Fibroblast of lung (primary cell): ENCODE data around the gene RXRA. TPM values are rescaled to one million over a fixed set of nuclear protein-coding genes. Genes with fewer than 3 reads are reported as not detected.

ENCODE experiments used
- DNase-seq, 2 donors: peaks; one replicate each; pipeline versions ENCODE4 v3.0.0 to v3.0.0-alpha.2; 2010; ENCODE audit warnings: low read depth in 2 of 2
- H2AFZ ChIP-seq: 2 replicates; pipeline ENCODE4 v1.5.1; 2012; ENCODE audit warnings: low read length, control low read depth, inconsistent platforms
- H3K27ac ChIP-seq: 2 replicates; pipeline ENCODE4 v1.5.1; 2011; ENCODE audit warnings: low read length, control low read depth; ENCODE audit not compliant: insufficient read depth
- H3K27me3 ChIP-seq: 2 replicates; pipeline ENCODE4 v1.5.1; 2011; ENCODE audit warnings: mild to moderate bottlenecking, low read length; ENCODE audit not compliant: control insufficient read depth, insufficient read depth
- H3K36me3 ChIP-seq: 2 replicates; pipeline ENCODE4 v1.5.1; 2011; ENCODE audit warnings: low read length; ENCODE audit not compliant: control insufficient read depth, insufficient read depth
- H3K4me1 ChIP-seq: 2 replicates; pipeline ENCODE4 v1.5.1; 2011; ENCODE audit warnings: low read length; ENCODE audit not compliant: control insufficient read depth, insufficient read depth; ENCODE audit errors: extremely low read depth
- H3K4me2 ChIP-seq: 2 replicates; pipeline ENCODE4 v1.5.1; 2011; ENCODE audit warnings: low read length, control low read depth; ENCODE audit not compliant: insufficient read depth; ENCODE audit errors: extremely low read depth
- H3K4me3 ChIP-seq, 4 experiments: fragments of 200-600 bp in 1 of 4; sonication (generic) in 1 of 4; replicated peaks in 1 of 4; 2 replicates each; pipeline ENCODE4 v1.5.1; 2011 to 2016; ENCODE audit warnings: low read length in 4 of 4, low read depth in 3 of 4, mild to moderate bottlenecking in 3 of 4, control low read depth in 2 of 4, inconsistent platforms in 1 of 4, mixed read lengths in 1 of 4; ENCODE audit not compliant: insufficient read depth in 1 of 4; ENCODE audit errors: control extremely low read depth in 1 of 4
- H3K79me2 ChIP-seq: 2 replicates; pipeline ENCODE4 v1.5.1; 2012; ENCODE audit warnings: mild to moderate bottlenecking, low read length, inconsistent platforms; ENCODE audit not compliant: control insufficient read depth, insufficient read depth
- H3K9ac ChIP-seq: 2 replicates; pipeline ENCODE4 v1.5.1; 2011; ENCODE audit warnings: mild to moderate bottlenecking, low read length, control low read depth; ENCODE audit not compliant: insufficient read depth
- H3K9me3 ChIP-seq: 2 replicates; pipeline ENCODE4 v1.5.1; 2012; ENCODE audit warnings: low read depth, low read length; ENCODE audit not compliant: control insufficient read depth, insufficient read depth
- H4K20me1 ChIP-seq: 2 replicates; pipeline ENCODE4 v1.5.1; 2011; ENCODE audit warnings: low read length; ENCODE audit not compliant: control insufficient read depth, insufficient read depth; ENCODE audit errors: extremely low read depth
- EZH2 ChIP-seq: IDR thresholded peaks from 2 replicates; pipeline ENCODE4 v1.5.1; 2012; ENCODE audit warnings: low read length, control low read depth, mild to moderate bottlenecking; ENCODE audit errors: missing control alignments
- polyA plus RNA-seq, 2 donors: library from polyadenylated mRNA; depleted of rRNA in 1 of 2; stranded (reverse) in 1 of 2; unstranded in 1 of 2; fragments of >200 nt; gene quantifications; 2 replicates each; pipeline ENCODE4 v1.2.1, GENCODE V29; 2011 to 2012; ENCODE audit warnings: missing spikeins in 1 of 2
- total RNA-seq: library from RNA; depleted of rRNA; stranded (reverse); fragments of >200 nt; gene quantifications from 2 replicates; pipeline ENCODE4 v1.2.1, GENCODE V29; 2014
- TF ChIP-seq, protein P1 (sequence below), 2 donors: IDR thresholded peaks in 1 of 2; conservative IDR thresholded peaks in 1 of 2; 1 replicate in 1 of 2; 2 replicates in 1 of 2; pipeline ENCODE4 v1.5.1; 2011 to 2012; ENCODE audit warnings: low read length in 2 of 2, control low read depth in 1 of 2, inconsistent platforms in 1 of 2, low read depth in 1 of 2, mild to moderate bottlenecking in 1 of 2

The RXRA gene
- total and polyA plus RNA-seq, 2 donors (not counting 1 experiment from before 2014, with no cell fraction given): 13.3 to 14.9 TPM

- no peak for DNase-seq
- no peak overlapping the region for H3K4me3 ChIP-seq
- H4K20me1 ChIP-seq: peaks cover 3% of the 10 kb centered on the region
- peaks cover 67% of the 10 kb centered on the region for H3K79me2 ChIP-seq
- H3K27ac ChIP-seq: no peak overlapping the region
- TF ChIP-seq, protein P1, sequence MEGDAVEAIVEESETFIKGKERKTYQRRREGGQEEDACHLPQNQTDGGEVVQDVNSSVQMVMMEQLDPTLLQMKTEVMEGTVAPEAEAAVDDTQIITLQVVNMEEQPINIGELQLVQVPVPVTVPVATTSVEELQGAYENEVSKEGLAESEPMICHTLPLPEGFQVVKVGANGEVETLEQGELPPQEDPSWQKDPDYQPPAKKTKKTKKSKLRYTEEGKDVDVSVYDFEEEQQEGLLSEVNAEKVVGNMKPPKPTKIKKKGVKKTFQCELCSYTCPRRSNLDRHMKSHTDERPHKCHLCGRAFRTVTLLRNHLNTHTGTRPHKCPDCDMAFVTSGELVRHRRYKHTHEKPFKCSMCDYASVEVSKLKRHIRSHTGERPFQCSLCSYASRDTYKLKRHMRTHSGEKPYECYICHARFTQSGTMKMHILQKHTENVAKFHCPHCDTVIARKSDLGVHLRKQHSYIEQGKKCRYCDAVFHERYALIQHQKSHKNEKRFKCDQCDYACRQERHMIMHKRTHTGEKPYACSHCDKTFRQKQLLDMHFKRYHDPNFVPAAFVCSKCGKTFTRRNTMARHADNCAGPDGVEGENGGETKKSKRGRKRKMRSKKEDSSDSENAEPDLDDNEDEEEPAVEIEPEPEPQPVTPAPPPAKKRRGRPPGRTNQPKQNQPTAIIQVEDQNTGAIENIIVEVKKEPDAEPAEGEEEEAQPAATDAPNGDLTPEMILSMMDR (conservative IDR thresholded peaks at IDR 0.05 in 1 of 2, IDR thresholded peaks at IDR 0.05 in 1 of 2; ENCODE audit: low read depth in 1 of 2, low read length in 2 of 2): no peak
- no peak for TF ChIP-seq EZH2
- no peaks in the 10 kb centered on the region for H3K27me3 ChIP-seq
- no peak overlapping the region for H3K4me2 ChIP-seq
- H3K36me3 ChIP-seq: peaks cover 2% of the 10 kb centered on the region
- no peaks in the 10 kb centered on the region for H3K4me1 ChIP-seq
- no peak overlapping the region for H2AFZ ChIP-seq
- H3K9me3 ChIP-seq: no peaks in the 10 kb centered on the region
- peak overlapping the region; percentile 37 for H3K9ac ChIP-seq
These were observed 12.3 kb downstream of the RXRA start for GRCh38 chr9:134338394-134339182.

- H3K4me2 ChIP-seq: no peak overlapping the region
- H3K79me2 ChIP-seq: peaks cover 60% of the 10 kb centered on the region
- no peaks in the 10 kb centered on the region for H3K27me3 ChIP-seq
- H3K4me3 ChIP-seq: no peak overlapping the region
- H3K4me1 ChIP-seq: no peaks in the 10 kb centered on the region
- peak in 1 of 2 donors; percentile 57 for DNase-seq
- TF ChIP-seq EZH2: no peak
- TF ChIP-seq, protein P1 (conservative IDR thresholded peaks at IDR 0.05 in 1 of 2, IDR thresholded peaks at IDR 0.05 in 1 of 2; ENCODE audit: low read depth in 1 of 2, low read length in 2 of 2): no peak
- H3K9ac ChIP-seq: peak overlapping the region; percentile 2
- H4K20me1 ChIP-seq: peaks cover 3% of the 10 kb centered on the region
- H3K9me3 ChIP-seq: no peaks in the 10 kb centered on the region
- H3K36me3 ChIP-seq: peaks cover 2% of the 10 kb centered on the region
- H3K27ac ChIP-seq: no peak overlapping the region
- no peak overlapping the region for H2AFZ ChIP-seq
These were observed 13.0 kb downstream of the RXRA start for GRCh38 chr9:134339183-134339806.

GRCh38 chr9:134340475-134341160, 14.4 kb downstream of the RXRA start:
- Histone ChIP-seq H3K9ac (no peak overlapping the region), H3K4me3 (no peak overlapping the region), H3K9me3 (no peaks in the 10 kb centered on the region), H4K20me1 (no peaks in the 10 kb centered on the region), H3K27ac (no peak overlapping the region), H3K79me2 (peaks cover 60% of the 10 kb centered on the region), H3K27me3 (no peaks in the 10 kb centered on the region), H3K36me3 (peaks cover 2% of the 10 kb centered on the region), H3K4me1 (no peaks in the 10 kb centered on the region), H3K4me2 (no peak overlapping the region), H2AFZ (no peak overlapping the region)
- DNase-seq: no peak
- TF ChIP-seq, protein P1 (conservative IDR thresholded peaks at IDR 0.05 in 1 of 2, IDR thresholded peaks at IDR 0.05 in 1 of 2; ENCODE audit: low read depth in 1 of 2, low read length in 2 of 2): no peak
- TF ChIP-seq EZH2: no peak
